ENCODE results near the gene EDEM2. TPM values are rescaled to one million over a fixed set of nuclear protein-coding genes. Genes with fewer than 3 reads are reported as not detected.
"Not testable (repeated sequence)": the region's sequence is repeated elsewhere in the genome, so short reads cannot be mapped to it uniquely, and the experiment has no call there.

The EDEM2 gene
- total RNA-seq, 1 donor from 2014 or later = 10.8 TPM

- DNase-seq = no peak
- H3K9me3 Mint-ChIP-seq (ENCODE audit: unreplicated experiment) = peaks cover 16% of the 10 kb centered on the region
- H3K36me3 Mint-ChIP-seq (ENCODE audit: unreplicated experiment) = peaks cover 40% of the 10 kb centered on the region
- no peak overlapping the region for H3K4me3 Mint-ChIP-seq (ENCODE audit: unreplicated experiment)
- H3K4me1 Mint-ChIP-seq (ENCODE audit: low read depth, unreplicated experiment) = peaks cover 2% of the 10 kb centered on the region
- H3K27ac Mint-ChIP-seq (ENCODE audit: unreplicated experiment) = no peak overlapping the region
- TF ChIP-seq CTCF (IDR thresholded peaks at IDR 0.05; ENCODE audit: partially characterized antibody, unreplicated experiment) = no peak
- peaks cover 3% of the 10 kb centered on the region for H3K27me3 Mint-ChIP-seq (ENCODE audit: unreplicated experiment)
Observed at GRCh38 chr20:35077872-35078271, 69.3 kb downstream of the EDEM2 start.

GRCh38 chr20:35077341-35077740 is 69.8 kb downstream of the EDEM2 start:
- DNase-seq = no peak
- no peak for TF ChIP-seq CTCF (IDR thresholded peaks at IDR 0.05; ENCODE audit: partially characterized antibody, unreplicated experiment)
- Mint-ChIP-seq H3K4me1 (ENCODE audit: low read depth, unreplicated experiment) (peaks cover 2% of the 10 kb centered on the region), H3K27me3 (ENCODE audit: unreplicated experiment) (peaks cover 3% of the 10 kb centered on the region), H3K27ac (ENCODE audit: unreplicated experiment) (no peak overlapping the region), H3K4me3 (ENCODE audit: unreplicated experiment) (no peak overlapping the region), H3K9me3 (ENCODE audit: unreplicated experiment) (peaks cover 16% of the 10 kb centered on the region), H3K36me3 (ENCODE audit: unreplicated experiment) (peaks cover 41% of the 10 kb centered on the region)

- peaks cover 12% of the 10 kb centered on the region for H3K9me3 Mint-ChIP-seq (ENCODE audit: unreplicated experiment)
- not testable (repeated sequence) for DNase-seq; H3K4me1 Mint-ChIP-seq (ENCODE audit: low read depth, unreplicated experiment); H3K27me3 Mint-ChIP-seq (ENCODE audit: unreplicated experiment); H3K4me3 Mint-ChIP-seq (ENCODE audit: unreplicated experiment); H3K27ac Mint-ChIP-seq (ENCODE audit: unreplicated experiment)
- H3K36me3 Mint-ChIP-seq (ENCODE audit: unreplicated experiment) = peaks cover 29% of the 10 kb centered on the region
Observed at GRCh38 chr20:35071436-35072153, 75.5 kb downstream of the EDEM2 start.

GRCh38 chr20:35066194-35066593 is 80.9 kb downstream of the EDEM2 start:
- Mint-ChIP-seq H3K4me1 (ENCODE audit: low read depth, unreplicated experiment) (peaks cover 5% of the 10 kb centered on the region), H3K4me3 (ENCODE audit: unreplicated experiment) (no peak overlapping the region), H3K36me3 (ENCODE audit: unreplicated experiment) (no peaks in the 10 kb centered on the region), H3K27ac (ENCODE audit: unreplicated experiment) (no peak overlapping the region), H3K9me3 (ENCODE audit: unreplicated experiment) (no peaks in the 10 kb centered on the region), H3K27me3 (ENCODE audit: unreplicated experiment) (no peaks in the 10 kb centered on the region)
- TF ChIP-seq CTCF (IDR thresholded peaks at IDR 0.05; ENCODE audit: partially characterized antibody, unreplicated experiment) = no peak
- DNase-seq = no peak

Other genes starting within 250 kb of the EDEM2 start
- 28.2 TPM for gene GSS, start 191.5 kb downstream of the EDEM2 start, total RNA-seq (ENCODE audit: unreplicated experiment)
- 1.5 TPM for gene MYH7B, start 191.5 kb downstream of the EDEM2 start, total RNA-seq (ENCODE audit: unreplicated experiment)
- gene TRPC4AP, start 54.5 kb downstream of the EDEM2 start, total RNA-seq (ENCODE audit: unreplicated experiment) = 67.5 TPM
- gene PROCR, start 24.7 kb upstream of the EDEM2 start, total RNA-seq (ENCODE audit: unreplicated experiment) = 0.32 TPM
- gene MMP24, start 79.4 kb upstream of the EDEM2 start, total RNA-seq (ENCODE audit: unreplicated experiment) = 19.0 TPM
- 99.0 TPM for gene MMP24OS, start 130.8 kb upstream of the EDEM2 start, total RNA-seq (ENCODE audit: unreplicated experiment)
- gene EIF6, start 137.4 kb upstream of the EDEM2 start, total RNA-seq (ENCODE audit: unreplicated experiment) = 85.2 TPM
- not detected for gene FAM83C, start 145.1 kb upstream of the EDEM2 start, total RNA-seq (ENCODE audit: unreplicated experiment)

Measured in glutamatergic neuron (in vitro differentiated cells).